B cell (primary cell): ENCODE measurements around the gene CASR. TPM values are rescaled to one million over a fixed set of nuclear protein-coding genes. Genes with fewer than 3 reads are reported as not detected.

ENCODE experiments used
- ATAC-seq: fragments of 200-7000 bp; cut with Tn5 transposase; one replicate; pipeline ENCODE4 v1.10.0; 2021; ENCODE audit warnings: low read depth, mild to moderate bottlenecking, moderate number of reproducible peaks, moderate library complexity
- CTCF ChIA-PET: fragments of 350-600 bp; sonication (Branson Sonifier 250); formaldehyde crosslinking; loops from one replicate; lab custom pipeline; 2021; ENCODE audit warnings: antibody characterized with exemption, inconsistent platforms; lab: Charles Lee
- POLR2A ChIA-PET: fragments of 350-600 bp; sonication (Branson Sonifier 250); formaldehyde crosslinking; loops from one replicate; lab custom pipeline; 2021; ENCODE audit warnings: antibody characterized with exemption; lab: Charles Lee
- DNase-seq: peaks from one replicate; pipeline ENCODE4 v3.0.0; 2013
- H2AFZ ChIP-seq: 2 replicates; pipeline ENCODE4 v1.6.1; 2012; ENCODE audit warnings: mild to moderate bottlenecking, low read depth, low read length; ENCODE audit not compliant: insufficient read depth, poor library complexity, severe bottlenecking
- H3K27ac ChIP-seq, 2 donors: 1 replicate in 1 of 2; 2 replicates in 1 of 2; pipeline ENCODE4 v1.5.1; 2012 to 2013; ENCODE audit warnings: low read length in 2 of 2, mild to moderate bottlenecking in 2 of 2, moderate library complexity in 1 of 2
- H3K27me3 ChIP-seq, 4 experiments: fragments of 200-600 bp in 1 of 4; sonication (generic) in 1 of 4; replicated peaks in 1 of 4; 1 replicate in 2 of 4; 2 replicates in 2 of 4; pipeline versions ENCODE4 v1.6.1 to v1.7.0; 2013 to 2016; ENCODE audit warnings: low read length in 3 of 4, mild to moderate bottlenecking in 2 of 4, mixed read lengths in 1 of 4, moderate library complexity in 1 of 4; ENCODE audit not compliant: insufficient read depth in 4 of 4, control insufficient read depth in 3 of 4; ENCODE audit errors: control extremely low read depth in 1 of 4
- H3K36me3 ChIP-seq, 2 experiments: replicated peaks in 1 of 2; 1 replicate in 1 of 2; 2 replicates in 1 of 2; pipeline versions ENCODE4 v1.6.1 to v1.7.1; 2013; ENCODE audit warnings: low read length in 1 of 2; ENCODE audit not compliant: insufficient read depth in 2 of 2, control insufficient read depth in 1 of 2; ENCODE audit errors: control extremely low read depth in 1 of 2, extremely low read depth in 1 of 2
- H3K4me1 ChIP-seq, 2 donors: fragments of 200-600 bp in 1 of 2; sonication (generic) in 1 of 2; 1 replicate in 1 of 2; 2 replicates in 1 of 2; pipeline versions ENCODE4 v1.5.1 to v1.6.1; 2013 to 2017; ENCODE audit warnings: low read length in 2 of 2; ENCODE audit not compliant: control insufficient read depth in 2 of 2, insufficient read depth in 2 of 2
- H3K4me2 ChIP-seq: replicated peaks from 2 replicates; pipeline ENCODE3; 2012; ENCODE audit warnings: mild to moderate bottlenecking, low read depth, low read length; ENCODE audit not compliant: poor library complexity, severe bottlenecking
- H3K4me3 ChIP-seq, 5 experiments: fragments of 200-600 bp in 1 of 5; sonication (generic) in 1 of 5; 1 replicate in 3 of 5; 2 replicates in 2 of 5; pipeline versions ENCODE4 v1.5.1 to v1.7.0; 2011 to 2016; ENCODE audit warnings: low read length in 4 of 5, mild to moderate bottlenecking in 4 of 5, low read depth in 2 of 5, control low read depth in 1 of 5, moderate library complexity in 1 of 5; ENCODE audit not compliant: insufficient read depth in 1 of 5; ENCODE audit errors: control extremely low read depth in 1 of 5, extremely low read depth in 1 of 5
- H3K79me2 ChIP-seq: fragments of 200-600 bp; sonication (generic); one replicate; pipeline ENCODE4 v1.6.0; 2016; ENCODE audit warnings: low read length; ENCODE audit not compliant: control insufficient read depth, insufficient read depth
- H3K9ac ChIP-seq: fragments of 200-600 bp; sonication (generic); 2 replicates; pipeline ENCODE4 v1.6.1; 2017; ENCODE audit warnings: mild to moderate bottlenecking, low read length, moderate library complexity
- H3K9me3 ChIP-seq, 3 donors: one replicate each; pipeline versions ENCODE4 v1.6.1 to v1.7.1; 2013; ENCODE audit warnings: low read length in 2 of 3; ENCODE audit not compliant: control insufficient read depth in 2 of 3, insufficient read depth in 1 of 3; ENCODE audit errors: control extremely low read depth in 1 of 3
- H4K20me1 ChIP-seq: 2 replicates; pipeline ENCODE4 v1.6.0; 2012; ENCODE audit warnings: mild to moderate bottlenecking, low read length; ENCODE audit not compliant: insufficient read depth, control insufficient read depth, poor library complexity, severe bottlenecking
- H3K27ac Mint-ChIP-seq: one replicate; pipeline ENCODE4 v1.8.0; 2021; ENCODE audit warnings: mixed read lengths
- H3K27me3 Mint-ChIP-seq: one replicate; pipeline ENCODE4 v1.8.0; 2021; ENCODE audit warnings: mixed read lengths
- H3K4me1 Mint-ChIP-seq: one replicate; pipeline ENCODE4 v1.8.0; 2021; ENCODE audit warnings: mixed read lengths
- H3K4me3 Mint-ChIP-seq: one replicate; pipeline ENCODE4 v1.8.0; 2021; ENCODE audit warnings: mixed read lengths
- H3K9me3 Mint-ChIP-seq: one replicate; pipeline ENCODE4 v1.8.0; 2022; ENCODE audit warnings: mixed read lengths; ENCODE audit not compliant: insufficient read depth
- EZH2 ChIP-seq: IDR thresholded peaks from 2 replicates; pipeline ENCODE4 v1.6.1; 2012; ENCODE audit warnings: borderline replicate concordance, low read depth, mild to moderate bottlenecking, moderate library complexity, low read length; ENCODE audit not compliant: insufficient read depth, poor library complexity, severe bottlenecking
- WGBS: methylation state at CpG from one replicate; pipeline ENCODE4 v1.1.5; 2013; ENCODE audit warnings: missing lambda C conversion rate; ENCODE audit not compliant: insufficient coverage; 5-methylcytosine and 5-hydroxymethylcytosine counted together
- intact Hi-C: fragments of 100-400 bp; cut with micrococcal nuclease; formaldehyde crosslinking; loops from one replicate; pipeline ENCODE4 v1.10.0; 2022
- polyA plus RNA-seq: library from polyadenylated mRNA; depleted of rRNA; stranded (reverse); fragments of >200 nt; gene quantifications from 2 replicates; pipeline ENCODE4 v1.2.3, GENCODE V29; 2012
- total RNA-seq, 2 donors: library from RNA; stranded (reverse); fragments of 120-200 nt in 1 of 2; gene quantifications; 1 replicate in 1 of 2; 2 replicates in 1 of 2; pipeline versions ENCODE4 v1.2.3 to v1.2.4, GENCODE V29; 2013 to 2022
- TF ChIP-seq, protein P1 (sequence below): fragments of 200-600 bp; IDR thresholded peaks from one replicate; pipeline ENCODE4 v1.8.0; 2022; ENCODE audit warnings: antibody characterized with exemption, mild to moderate bottlenecking

Gene CASR
- total and polyA plus RNA-seq, 2 donors (not counting 1 experiment from before 2014, with no cell fraction given), result not detected

DNA sequence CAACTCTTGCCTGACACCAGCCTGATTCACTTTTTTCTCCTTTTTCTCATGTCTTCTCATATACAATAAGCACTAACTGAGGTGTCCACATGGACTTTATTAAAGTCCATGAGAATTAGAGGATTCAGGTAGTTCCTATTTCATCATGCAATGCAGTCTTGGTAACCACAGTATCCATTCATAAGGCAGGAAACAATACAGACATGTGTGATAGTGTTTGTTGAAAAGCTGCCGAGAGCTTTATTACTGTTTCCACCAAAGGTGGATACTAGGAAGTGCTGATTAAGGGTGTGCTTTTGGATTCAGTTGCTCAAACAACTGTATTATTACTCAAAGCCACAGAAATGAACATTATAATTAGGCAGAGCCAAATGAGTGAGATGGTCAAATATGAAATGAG, 5.3 kb downstream of the CASR start:
- DNase-seq (no peak), ATAC-seq (no peak)
- intact Hi-C loops, result no loop called here
- Mint-ChIP-seq H3K9me3 (no peaks in the 10 kb centered on the region), H3K4me3 (no peak overlapping the region), H3K4me1 (peaks cover 7% of the 10 kb centered on the region), H3K27ac (no peak overlapping the region), H3K27me3 (peaks cover 47% of the 10 kb centered on the region)
- Histone ChIP-seq H3K27me3 (peaks cover 0 to 32% (median 15%) of the 10 kb centered on the region in 4 experiments), H3K36me3 (no peaks in the 10 kb centered on the region), H3K4me1 (peaks cover 9 to 11% of the 10 kb centered on the region in 2 donors), H3K27ac (no peak overlapping the region), H3K4me2 (no peak overlapping the region), H3K79me2 (no peaks in the 10 kb centered on the region), H3K9ac (no peak overlapping the region), H2AFZ (no peak overlapping the region), H3K9me3 (peaks cover 0 to 6% (median 1%) of the 10 kb centered on the region in 3 donors), H3K4me3 (no peak overlapping the region), H4K20me1 (no peaks in the 10 kb centered on the region)
- WGBS, result no CpG with 5 or more reads among the region's 1 CpG
- ChIA-PET CTCF (no interaction called here), POLR2A (no interaction called here)
- TF ChIP-seq, protein P1, sequence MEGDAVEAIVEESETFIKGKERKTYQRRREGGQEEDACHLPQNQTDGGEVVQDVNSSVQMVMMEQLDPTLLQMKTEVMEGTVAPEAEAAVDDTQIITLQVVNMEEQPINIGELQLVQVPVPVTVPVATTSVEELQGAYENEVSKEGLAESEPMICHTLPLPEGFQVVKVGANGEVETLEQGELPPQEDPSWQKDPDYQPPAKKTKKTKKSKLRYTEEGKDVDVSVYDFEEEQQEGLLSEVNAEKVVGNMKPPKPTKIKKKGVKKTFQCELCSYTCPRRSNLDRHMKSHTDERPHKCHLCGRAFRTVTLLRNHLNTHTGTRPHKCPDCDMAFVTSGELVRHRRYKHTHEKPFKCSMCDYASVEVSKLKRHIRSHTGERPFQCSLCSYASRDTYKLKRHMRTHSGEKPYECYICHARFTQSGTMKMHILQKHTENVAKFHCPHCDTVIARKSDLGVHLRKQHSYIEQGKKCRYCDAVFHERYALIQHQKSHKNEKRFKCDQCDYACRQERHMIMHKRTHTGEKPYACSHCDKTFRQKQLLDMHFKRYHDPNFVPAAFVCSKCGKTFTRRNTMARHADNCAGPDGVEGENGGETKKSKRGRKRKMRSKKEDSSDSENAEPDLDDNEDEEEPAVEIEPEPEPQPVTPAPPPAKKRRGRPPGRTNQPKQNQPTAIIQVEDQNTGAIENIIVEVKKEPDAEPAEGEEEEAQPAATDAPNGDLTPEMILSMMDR, result no peak
- TF ChIP-seq EZH2, result no peak

DNA sequence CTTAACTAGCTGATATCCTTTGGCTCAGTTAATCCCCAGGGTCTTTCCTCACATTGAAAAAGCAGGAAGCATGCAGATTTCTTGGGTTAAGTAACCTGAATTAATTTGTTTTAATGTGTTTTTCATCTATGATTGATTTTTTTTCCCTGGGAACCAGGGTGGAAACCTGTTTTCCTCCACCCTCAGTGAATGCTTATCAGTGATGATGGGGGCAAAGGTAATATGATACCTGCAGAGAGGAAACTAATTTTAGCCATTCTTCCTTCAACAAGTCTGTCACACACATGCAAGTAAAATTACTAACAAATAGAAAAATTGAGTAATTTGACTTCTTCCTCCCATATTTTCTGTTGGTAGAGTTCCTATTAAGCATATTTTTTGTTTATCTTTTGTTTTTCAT, 5.9 kb downstream of the CASR start:
- DNase-seq (no peak), ATAC-seq (no peak)
- CTCF ChIA-PET, result no interaction called here
- no peak for TF ChIP-seq EZH2
- Histone ChIP-seq H4K20me1 (no peaks in the 10 kb centered on the region), H3K36me3 (no peaks in the 10 kb centered on the region), H3K9ac (no peak overlapping the region), H2AFZ (no peak overlapping the region), H3K79me2 (no peaks in the 10 kb centered on the region), H3K4me3 (no peak overlapping the region), H3K4me2 (no peak overlapping the region), H3K9me3 (peaks cover 0 to 4% (median 1%) of the 10 kb centered on the region in 3 donors), H3K27ac (no peak overlapping the region), H3K4me1 (peaks cover 4 to 5% of the 10 kb centered on the region in 2 donors), H3K27me3 (peaks cover 0 to 31% (median 10%) of the 10 kb centered on the region in 4 experiments)
- Mint-ChIP-seq H3K4me1 (peaks cover 4% of the 10 kb centered on the region), H3K4me3 (no peak overlapping the region), H3K27me3 (peaks cover 45% of the 10 kb centered on the region), H3K27ac (no peak overlapping the region), H3K9me3 (no peaks in the 10 kb centered on the region)
- intact Hi-C loops, result no loop called here
- POLR2A ChIA-PET, result no interaction called here
